K562 (cell line): ENCODE measurements around the gene APOBEC3G. TPM values are rescaled to one million over a fixed set of nuclear protein-coding genes. Genes with fewer than 3 reads are reported as not detected.
A peak's percentile ranks its signal among the peaks of the same experiment; 100 is the strongest.

Experiments used
- ATAC-seq: fragments of 200-7000 bp; cut with Tn5 transposase; 3 replicates; pipeline ENCODE4 v1.9.1; 2020; ENCODE audit warnings: moderate library complexity
- BruUV-seq: library from RNA; stranded (reverse); fragments of 400-500 nt; replicated peaks from 2 replicates; lab custom pipeline; 2021; lab: Mats Ljungman, UMichigan
- CTCF ChIA-PET: fragments of 300-600 bp; formaldehyde crosslinking; extraction: SDS; loops from one replicate; lab custom pipeline; 2021; ENCODE audit warnings: low intra/inter-chr PET ratio; lab: Yijun Ruan, JAX
- POLR2A ChIA-PET: fragments of 300-600, 350-650 bp; sonication (Branson Sonifier 250); formaldehyde crosslinking; extraction: SDS; loops from one replicate; lab custom pipeline; 2021; ENCODE audit warnings: antibody characterized with exemption, inconsistent platforms; lab: Yijun Ruan, JAX
- DNase-seq, 4 experiments: peaks; one replicate each; pipeline versions ENCODE4 v3.0.0 to v3.0.0-alpha.2; 2011 to 2018; ENCODE audit warnings: low spot score in 3 of 4, mixed read lengths in 3 of 4; ENCODE audit errors: extremely low read depth in 1 of 4
- FAIRE-seq: peaks from 2 replicates; lab custom pipeline; 2011; peaks lifted over from hg19 to GRCh38; lab: Jason Lieb, UNC
- H2AFZ ChIP-seq: 2 replicates; pipeline ENCODE4 v1.6.0; 2011; ENCODE audit warnings: low read depth, low read length, control low read depth, inconsistent platforms
- H3K27ac ChIP-seq: fragments of 200-600 bp; 3 replicates; pipeline ENCODE4 v1.8.0; 2011; ENCODE audit warnings: low read depth, mild to moderate bottlenecking, control low read depth, inconsistent platforms, low read length, moderate library complexity, mixed read lengths; ENCODE audit errors: extremely low read depth
- H3K27me3 ChIP-seq, 2 experiments: fragments of 300-600 bp in 1 of 2; 2 replicates in 1 of 2; 3 replicates in 1 of 2; pipeline versions ENCODE4 v1.6.0 to v1.8.0; 2011; ENCODE audit warnings: inconsistent platforms in 2 of 2, low read length in 2 of 2, mild to moderate bottlenecking in 1 of 2, mixed read lengths in 1 of 2, moderate library complexity in 1 of 2; ENCODE audit not compliant: control insufficient read depth in 2 of 2, insufficient read depth in 2 of 2
- H3K36me3 ChIP-seq: fragments of 300-600 bp; 3 replicates; pipeline ENCODE4 v1.8.0; 2011; ENCODE audit warnings: mild to moderate bottlenecking, low read length, inconsistent platforms; ENCODE audit not compliant: control insufficient read depth, insufficient read depth
- H3K4me1 ChIP-seq, 2 experiments: fragments of 200-600 bp in 1 of 2; replicated peaks in 1 of 2; 2 replicates in 1 of 2; 3 replicates in 1 of 2; pipeline versions ENCODE4 v1.5.1 to v1.8.0; 2011; ENCODE audit warnings: inconsistent platforms in 2 of 2, low read length in 2 of 2, mild to moderate bottlenecking in 1 of 2, mixed read lengths in 1 of 2, moderate library complexity in 1 of 2; ENCODE audit not compliant: control insufficient read depth in 2 of 2, insufficient read depth in 2 of 2
- H3K4me2 ChIP-seq: 2 replicates; pipeline ENCODE4 v1.6.1; 2011; ENCODE audit warnings: low read length, control low read depth, inconsistent platforms, mixed read lengths; ENCODE audit not compliant: insufficient read depth
- H3K4me3 ChIP-seq: fragments of 200-600 bp; sonication (generic), shearing (Covaris generic); 2 replicates; pipeline ENCODE4 v1.5.1; 2016; ENCODE audit warnings: control low read depth, inconsistent platforms
- H3K79me2 ChIP-seq: fragments of 200-600 bp; 3 replicates; pipeline ENCODE4 v1.8.0; 2011; ENCODE audit warnings: low read length, inconsistent platforms; ENCODE audit not compliant: control insufficient read depth, insufficient read depth
- H3K9ac ChIP-seq, 2 experiments: 2 replicates each; pipeline versions ENCODE4 v1.6.0 to v1.6.1; 2011; ENCODE audit warnings: low read depth in 2 of 2, low read length in 2 of 2, control low read depth in 1 of 2, inconsistent platforms in 1 of 2, mild to moderate bottlenecking in 1 of 2, mixed read lengths in 1 of 2; ENCODE audit not compliant: insufficient read depth in 1 of 2
- H3K9me1 ChIP-seq: one replicate; pipeline ENCODE4 v1.6.0; 2011; ENCODE audit warnings: inconsistent platforms, mild to moderate bottlenecking, low read length, moderate library complexity; ENCODE audit not compliant: control insufficient read depth, insufficient read depth
- H3K9me3 ChIP-seq: replicated peaks from 2 replicates; pipeline ENCODE4 v1.5.1; 2011; ENCODE audit warnings: low read depth, low read length, inconsistent platforms; ENCODE audit not compliant: control insufficient read depth, insufficient read depth
- H4K20me1 ChIP-seq: replicated peaks from 2 replicates; pipeline ENCODE4 v1.6.1; 2011; ENCODE audit warnings: low read length, inconsistent platforms, mixed read lengths; ENCODE audit not compliant: control insufficient read depth, insufficient read depth
- ATF3 ChIP-seq, 2 experiments: fragments of 450-650 bp in 1 of 2; sonication (generic) in 1 of 2; formaldehyde crosslinking in 1 of 2; IDR thresholded peaks in 1 of 2; conservative IDR thresholded peaks in 1 of 2; 2 replicates each; pipeline versions ENCODE4 v1.6.1 to v1.8.1; 2016 to 2023; ENCODE audit warnings: mild to moderate bottlenecking in 2 of 2, moderate library complexity in 2 of 2, inconsistent platforms in 1 of 2, missing genetic modification reagents in 1 of 2
- BCL6 ChIP-seq: fragments of 250-450 bp; sonication (Bioruptor Pico); IDR thresholded peaks from 2 replicates; pipeline ENCODE4 v1.4.0; 2020
- C11orf30 ChIP-seq: fragments of 450-650 bp; IDR thresholded peaks from 2 replicates; pipeline ENCODE4 v1.6.1; 2016; ENCODE audit warnings: low read depth, mild to moderate bottlenecking
- CC2D1A ChIP-seq: fragments of 450-650 bp; IDR thresholded peaks from 2 replicates; pipeline ENCODE4 v1.6.1; 2017; ENCODE audit warnings: mild to moderate bottlenecking
- ERF ChIP-seq: fragments of 450-650 bp; formaldehyde crosslinking; IDR thresholded peaks from 2 replicates; pipeline ENCODE4 v1.4.0; 2020; ENCODE audit warnings: mild to moderate bottlenecking, mixed read lengths
- FIP1L1 ChIP-seq: fragments of 200-400 bp; formaldehyde crosslinking; IDR thresholded peaks from 2 replicates; pipeline ENCODE4 v1.6.1; 2018; ENCODE audit warnings: mild to moderate bottlenecking, low read depth, low read length; ENCODE audit not compliant: poor library complexity, severe bottlenecking
- FOXP1 ChIP-seq: sonication (generic); formaldehyde crosslinking; IDR thresholded peaks from 2 replicates; pipeline ENCODE4 v1.8.0; 2022; ENCODE audit warnings: mild to moderate bottlenecking, missing genetic modification reagents
- HDAC8 ChIP-seq: fragments of 450-650 bp; IDR thresholded peaks from 2 replicates; pipeline ENCODE4 v1.6.1; 2016; ENCODE audit warnings: mild to moderate bottlenecking, missing genetic modification characterization, moderate library complexity, missing compliant biosample characterization
- HNRNPH1 ChIP-seq: fragments of 200-400 bp; formaldehyde crosslinking; optimal IDR thresholded peaks from 2 replicates; pipeline ENCODE3; 2017; ENCODE audit warnings: low read depth, mild to moderate bottlenecking, low read length, moderate library complexity
- MXI1 ChIP-seq: IDR thresholded peaks from 2 replicates; pipeline ENCODE4 v1.6.1; 2011; ENCODE audit warnings: low read depth, mild to moderate bottlenecking, improper control_type of control experiment, low read length
- POU5F1 ChIP-seq: fragments of 150-350 bp; IDR thresholded peaks from 2 replicates; pipeline ENCODE4 v1.6.1; 2014; ENCODE audit warnings: borderline replicate concordance, low read length, low read depth, mild to moderate bottlenecking; ENCODE audit not compliant: partially characterized antibody
- ZBED1 ChIP-seq: IDR thresholded peaks from 2 replicates; pipeline ENCODE4 v1.6.1; 2014
- ZHX1 ChIP-seq: fragments of 150-350 bp; conservative IDR thresholded peaks from 2 replicates; pipeline ENCODE4 v1.6.1; 2014; ENCODE audit warnings: low read length
- ZNF274 ChIP-seq: IDR thresholded peaks from 2 replicates; pipeline ENCODE4 v1.6.1; 2011; ENCODE audit warnings: low read depth, mild to moderate bottlenecking, low read length, moderate library complexity, borderline replicate concordance
- ZNF445 ChIP-seq: fragments of 250-450 bp; sonication (Bioruptor Pico); IDR thresholded peaks from 2 replicates; pipeline ENCODE4 v1.4.0; 2020; ENCODE audit warnings: low read depth, mild to moderate bottlenecking, moderate library complexity
- ZNF583 ChIP-seq: fragments of 250-450 bp; sonication (Bioruptor Pico); IDR thresholded peaks from 2 replicates; pipeline ENCODE4 v1.4.0; 2020
- WGBS: fragments of 100-300 bp; shearing (Covaris generic); methylation state at CpG from one replicate; pipeline ENCODE4 v1.1.6; 2016; ENCODE audit warnings: low coverage, mixed read lengths; ENCODE audit not compliant: insufficient coverage; ENCODE audit errors: missing lambda C conversion rate; 5-methylcytosine and 5-hydroxymethylcytosine counted together
- in situ Hi-C: fragments of 300-500 bp; cut with MboI; formaldehyde crosslinking; loops from 4 replicates; pipeline ENCODE4 v1.15.0; 2018; ENCODE audit warnings: inconsistent platforms, mixed read lengths
- intact Hi-C: fragments of 100-400 bp; cut with micrococcal nuclease; formaldehyde crosslinking; loops from 2 replicates; pipeline ENCODE4 v1.14.2; 2022
- polyA plus RNA-seq, 8 experiments: library from polyadenylated mRNA; depleted of rRNA in 4 of 8; stranded (reverse) in 5 of 8; unstranded in 3 of 8; fragments of >200 nt; fragmentation: Nextera tagmentation in 2 of 8; fragmentation: Illumina TruSeq in 1 of 8; extraction: Ambion mirVana in 2 of 8; extraction: Trizol in 1 of 8; gene quantifications; 2 replicates each; pipeline versions ENCODE4 v1.2.1 to v1.2.3, GENCODE V29; 2011 to 2014; ENCODE audit warnings: inconsistent platforms in 1 of 8, missing spikeins in 1 of 8
- total RNA-seq, 7 experiments: library from RNA; depleted of rRNA in 6 of 7; stranded (reverse); fragments of >200 nt in 6 of 7; fragmentation: Illumina TruSeq in 2 of 7; extraction: Trizol in 2 of 7; gene quantifications; 2 replicates each; pipeline versions ENCODE4 v1.2.1 to v1.2.3, GENCODE V29; 2011 to 2021; ENCODE audit warnings: low replicate concordance in 1 of 7

The APOBEC3G gene
- total and polyA plus RNA-seq, 9 of the 15 experiments (the other 6 are each of a cell fraction or from before 2014, with no cell fraction given) = 5.2 to 20.8 (median 11.4) TPM

GRCh38 chr22:39122772-39123470 lies 45.8 kb downstream of the APOBEC3G start:
- H3K9me1 ChIP-seq = no peaks in the 10 kb centered on the region
- WGBS = 78% methylated on average over 8 of the region's 17 CpGs
- DNase-seq = peak in 1 of 4 experiments; percentile 2
- FAIRE-seq = no peak
- H3K27ac ChIP-seq = no peak overlapping the region
- H3K4me2 ChIP-seq = no peak overlapping the region
- no peak overlapping the region for H3K9ac ChIP-seq
- no peaks in the 10 kb centered on the region for H3K9me3 ChIP-seq
- no peak overlapping the region for H2AFZ ChIP-seq
- peaks cover 0 to 2% of the 10 kb centered on the region in 2 experiments; a peak in 2 of 5 replicates for H3K4me1 ChIP-seq
- no peaks in the 10 kb centered on the region for H3K36me3 ChIP-seq
- no peaks in the 10 kb centered on the region for H4K20me1 ChIP-seq
- ChIA-PET POLR2A (no interaction called here), CTCF (interaction anchor here (1.6 to 1.9 kb wide), 2 partner anchors 150 to 253 kb away, joined by 6 to 8 read pairs; no protein-coding TSS in a partner anchor)
- H3K79me2 ChIP-seq = no peaks in the 10 kb centered on the region
- H3K4me3 ChIP-seq = no peak overlapping the region
- in situ Hi-C loops (no loop called here), intact Hi-C loops (loop anchor here (5.0 kb wide), 1 partner anchor 356 kb away; no protein-coding TSS in a partner anchor)
- BruUV-seq = no TSS peak
- no peak for TF ChIP-seq C11orf30
- TF ChIP-seq BCL6 (CRISPR knock-in tag) = no peak
- no peak for TF ChIP-seq HDAC8
- no peak for TF ChIP-seq HNRNPH1
- TF ChIP-seq ATF3 (IDR thresholded peaks at IDR 0.05) = no peak
- no peak for TF ChIP-seq ATF3 (CRISPR knock-in tag; conservative IDR thresholded peaks at IDR 0.05)
- no peak for TF ChIP-seq MXI1
- TF ChIP-seq ZBED1 = no peak
- no peak for TF ChIP-seq FIP1L1
- no peak for TF ChIP-seq ZNF274
- TF ChIP-seq ZHX1 = no peak
- TF ChIP-seq FOXP1 (CRISPR knock-in tag) = no peak
- TF ChIP-seq POU5F1 = no peak
- TF ChIP-seq ZNF583 (CRISPR knock-in tag) = no peak
- TF ChIP-seq ZNF445 (CRISPR knock-in tag) = no peak
- no peak for TF ChIP-seq CC2D1A
- TF ChIP-seq ERF = no peak
- ATAC-seq = no peak
- H3K27me3 ChIP-seq = no peaks in the 10 kb centered on the region
